Stimulated activated CD4-positive, alpha-beta T cell treated with anti-CD3 and anti-CD28 coated beads, TNF-alpha, amount 100 ng/mL, for 24 hours (primary cell): Measurements from ENCODE around the gene CNR2.
"Not testable (repeated sequence)": the region's sequence is repeated elsewhere in the genome, so short reads cannot be mapped to it uniquely, and the experiment has no call there.

ENCODE experiments used
- DNase-seq, 3 experiments: peaks; one replicate each; pipeline ENCODE4 v3.0.0-alpha.2; 2020; ENCODE audit warnings: low read depth in 3 of 3

The CNR2 gene

GRCh38 chr1:23913212-23913880 is at the start of gene CNR2:
TSS of gene CNR2 (minus strand) at chr1:23913362. CDS start at chr1:23875617, 37,745 bp downstream.
- no peak for DNase-seq

GRCh38 chr1:23960291-23961020 is 47.3 kb upstream of the CNR2 start:
- DNase-seq, result no peak

- peak; percentile 92 to 96 (median 94) for DNase-seq
These were observed 46.5 kb upstream of the CNR2 start, which contains the start of gene PNRC2 for GRCh38 chr1:23959461-23960290. TSS of gene PNRC2 (plus strand) at chr1:23959828. CDS start at chr1:23961458, 1,630 bp downstream.

GRCh38 chr1:23958810-23959460 is 45.8 kb upstream of the CNR2 start:
- DNase-seq, result peak; percentile 82 to 92 (median 89)

- not testable (repeated sequence) for DNase-seq
These were observed 45.1 kb upstream of the CNR2 start for GRCh38 chr1:23958040-23958809.

- no peak for DNase-seq
These were observed 43.9 kb upstream of the CNR2 start for GRCh38 chr1:23957096-23957495.

GRCh38 chr1:23953020-23953419 is 39.9 kb upstream of the CNR2 start:
- DNase-seq, result no peak

- DNase-seq, result no peak
These were observed 34.2 kb upstream of the CNR2 start for GRCh38 chr1:23947366-23947765.

- no peak for DNase-seq
These were observed 23.5 kb upstream of the CNR2 start for GRCh38 chr1:23936481-23937176.

GRCh38 chr1:23931491-23931880 is 18.3 kb upstream of the CNR2 start:
- DNase-seq, result no peak

GRCh38 chr1:23930861-23931490 is 17.8 kb upstream of the CNR2 start:
- no peak for DNase-seq

GRCh38 chr1:23930270-23930669 is 17.1 kb upstream of the CNR2 start:
- no peak for DNase-seq

- no peak for DNase-seq
These were observed 15.6 kb upstream of the CNR2 start for GRCh38 chr1:23928789-23929188.

GRCh38 chr1:23927097-23927496 is 13.9 kb upstream of the CNR2 start:
- DNase-seq, result no peak

GRCh38 chr1:23925279-23925678 is 12.1 kb upstream of the CNR2 start:
- no peak for DNase-seq

- DNase-seq, result no peak
These were observed 11.4 kb upstream of the CNR2 start for GRCh38 chr1:23924601-23925000.

- DNase-seq, result no peak
These were observed 10.7 kb upstream of the CNR2 start for GRCh38 chr1:23923592-23924499.

- no peak for DNase-seq
These were observed 9.3 kb upstream of the CNR2 start for GRCh38 chr1:23922321-23922943.
